Rectal smooth muscle tissue (tissue), 1 donor: ENCODE measurements around the gene NME5.
"Not testable (repeated sequence)": the region's sequence is repeated elsewhere in the genome, so short reads cannot be mapped to it uniquely, and the experiment has no call there.

Source experiments
- H3K27ac ChIP-seq: one replicate; pipeline ENCODE4 v1.7.0; 2013; ENCODE audit warnings: low read depth, low read length, inconsistent platforms
- H3K27me3 ChIP-seq: one replicate; pipeline ENCODE4 v1.7.0; 2013; ENCODE audit warnings: low read length; ENCODE audit not compliant: control insufficient read depth, insufficient read depth
- H3K36me3 ChIP-seq: one replicate; pipeline ENCODE4 v1.7.0; 2013; ENCODE audit warnings: low read length; ENCODE audit not compliant: control insufficient read depth, insufficient read depth
- H3K4me1 ChIP-seq: one replicate; pipeline ENCODE4 v1.7.0; 2013; ENCODE audit warnings: low read length; ENCODE audit not compliant: control insufficient read depth, insufficient read depth
- H3K4me3 ChIP-seq: one replicate; pipeline ENCODE4 v1.7.0; 2013; ENCODE audit warnings: low read length
- H3K9ac ChIP-seq: one replicate; pipeline ENCODE4 v1.7.0; 2013; ENCODE audit warnings: low read length

NME5 gene

DNA sequence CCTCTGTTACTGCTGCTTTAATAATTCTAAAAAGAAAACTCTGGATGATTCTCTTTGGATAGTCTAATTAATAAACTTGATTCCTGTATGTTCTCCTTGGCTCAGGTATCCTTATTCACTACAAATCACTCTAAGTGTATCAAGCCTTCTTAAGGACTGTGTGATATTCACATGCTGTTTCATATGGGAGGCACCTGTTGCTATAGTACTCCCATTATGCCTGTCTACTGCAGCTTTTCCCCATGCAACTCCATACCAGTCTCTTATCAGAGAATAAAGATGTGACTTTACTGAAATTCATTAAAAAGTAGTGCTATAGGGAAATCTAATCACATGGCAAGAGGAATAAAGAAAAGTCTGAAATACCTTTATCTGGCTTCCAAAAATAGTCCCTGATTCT, 24.5 kb upstream of the NME5 start:
- Histone ChIP-seq H3K9ac (no peak overlapping the region), H3K4me3 (no peak overlapping the region), H3K27ac (no peak overlapping the region), H3K27me3 (no peaks in the 10 kb centered on the region), H3K36me3 (peaks cover 68% of the 10 kb centered on the region), H3K4me1 (no peaks in the 10 kb centered on the region)

DNA sequence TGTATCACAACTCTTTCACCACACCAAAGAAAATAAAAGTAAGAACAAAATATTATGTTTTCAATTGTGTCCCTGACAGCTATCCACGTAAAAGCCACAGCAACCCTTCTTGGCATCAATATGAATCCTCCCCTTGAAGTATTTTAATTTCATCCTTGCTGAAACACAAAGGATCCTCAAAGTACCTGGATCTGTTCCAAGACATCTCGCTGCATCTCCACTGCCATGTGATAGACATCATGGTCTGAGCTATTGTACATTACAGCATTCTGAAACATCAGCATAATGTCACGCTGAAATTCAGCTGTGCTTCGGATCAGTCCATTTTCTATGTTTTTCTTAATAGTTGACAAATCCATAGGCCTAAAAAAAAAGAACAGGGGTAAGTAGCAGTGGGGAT, 21.5 kb upstream of the NME5 start:
- H3K36me3 ChIP-seq: peaks cover 66% of the 10 kb centered on the region
- H3K9ac ChIP-seq: no peak overlapping the region
- H3K4me3 ChIP-seq: no peak overlapping the region
- H3K27ac ChIP-seq: no peak overlapping the region
- H3K4me1 ChIP-seq: no peaks in the 10 kb centered on the region
- H3K27me3 ChIP-seq: no peaks in the 10 kb centered on the region

DNA sequence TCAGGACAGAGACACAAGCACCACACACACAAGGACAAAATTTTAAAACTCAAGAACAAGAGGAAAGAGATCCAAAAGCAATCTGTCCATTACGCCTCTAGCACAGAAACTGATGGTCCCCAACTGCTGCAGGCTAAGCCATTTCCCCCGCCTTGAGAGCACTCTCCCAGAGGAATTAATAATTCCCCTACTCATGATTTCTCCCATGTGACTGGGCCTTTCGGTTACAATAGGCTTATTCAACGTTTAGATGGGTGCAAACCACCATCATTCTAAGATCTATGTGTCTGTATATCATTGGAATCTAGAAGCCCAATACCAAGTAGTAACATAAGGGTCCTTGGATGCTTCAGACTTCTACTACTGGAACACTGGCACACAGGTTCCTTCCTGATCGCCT, 20.4 kb upstream of the NME5 start:
- Histone ChIP-seq H3K36me3 (peaks cover 56% of the 10 kb centered on the region), H3K27me3 (no peaks in the 10 kb centered on the region), H3K27ac (no peak overlapping the region), H3K9ac (no peak overlapping the region), H3K4me1 (no peaks in the 10 kb centered on the region), H3K4me3 (no peak overlapping the region)

DNA sequence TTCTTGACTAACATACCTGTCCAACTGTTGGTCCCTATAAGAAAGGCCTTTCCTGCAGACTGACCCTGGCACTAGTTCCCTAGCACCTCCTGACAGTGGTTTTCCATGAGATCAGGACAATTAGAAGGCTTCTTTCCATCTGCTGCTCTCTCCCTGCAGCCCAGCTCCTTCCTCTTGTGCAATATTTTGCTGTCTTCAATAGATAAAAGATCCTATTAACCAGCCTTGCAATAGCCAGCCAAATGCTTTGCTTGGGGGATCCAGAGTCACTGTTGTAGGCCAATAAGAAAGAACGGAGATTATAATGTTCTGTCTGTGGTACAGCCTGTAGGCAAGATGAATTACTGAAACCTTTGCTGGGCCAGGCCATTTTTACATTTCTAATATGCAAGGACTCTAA, 18.4 kb upstream of the NME5 start:
- Histone ChIP-seq H3K4me1 (no peaks in the 10 kb centered on the region), H3K9ac (no peak overlapping the region), H3K36me3 (peaks cover 39% of the 10 kb centered on the region), H3K27ac (no peak overlapping the region), H3K27me3 (no peaks in the 10 kb centered on the region), H3K4me3 (no peak overlapping the region)

DNA sequence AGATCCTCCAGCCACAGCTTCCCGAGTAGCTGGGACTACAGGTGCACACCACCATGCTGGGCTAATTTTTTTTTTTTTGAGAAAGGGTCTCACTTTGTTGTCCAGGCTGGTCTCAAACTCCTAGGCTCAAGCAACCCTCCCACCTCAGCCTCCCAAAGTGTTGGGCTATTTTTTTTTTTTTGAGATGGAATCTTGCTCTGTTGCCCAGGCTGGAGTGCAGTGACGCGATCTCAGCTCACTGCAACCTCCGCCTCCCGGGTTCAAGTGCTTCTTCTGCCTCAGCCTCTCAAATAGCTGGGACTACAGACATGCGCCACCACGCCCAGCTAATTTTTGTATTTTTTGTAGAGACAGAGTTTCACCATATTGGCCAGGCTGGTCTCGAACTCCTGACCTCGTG, 16.7 kb upstream of the NME5 start:
- H3K27me3 ChIP-seq, H3K27ac ChIP-seq, H3K4me3 ChIP-seq, H3K4me1 ChIP-seq, H3K9ac ChIP-seq: not testable (repeated sequence)
- peaks cover 30% of the 10 kb centered on the region for H3K36me3 ChIP-seq

DNA sequence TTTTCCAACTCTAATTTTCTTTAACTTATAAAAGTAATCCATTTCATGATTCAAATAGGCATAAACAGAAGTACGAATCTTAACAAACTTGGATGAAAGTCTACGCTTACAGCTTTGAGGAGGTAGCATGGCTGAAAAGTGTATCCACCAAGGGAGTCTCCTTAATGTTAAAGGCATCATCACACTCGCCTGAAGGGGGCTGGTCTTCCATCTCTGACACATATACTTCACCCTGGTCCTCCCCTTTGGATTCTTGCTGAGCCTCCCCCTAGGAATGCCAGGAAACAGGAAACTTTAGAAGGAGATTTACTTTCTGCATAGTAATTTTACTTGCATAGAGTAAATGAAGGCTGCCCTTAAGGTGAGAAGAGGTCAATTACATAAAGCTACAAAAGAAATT, 10.3 kb upstream of the NME5 start:
- no peak overlapping the region for H3K4me3 ChIP-seq
- H3K9ac ChIP-seq: no peak overlapping the region
- H3K4me1 ChIP-seq: no peaks in the 10 kb centered on the region
- H3K36me3 ChIP-seq: no peaks in the 10 kb centered on the region
- no peak overlapping the region for H3K27ac ChIP-seq
- no peaks in the 10 kb centered on the region for H3K27me3 ChIP-seq

DNA sequence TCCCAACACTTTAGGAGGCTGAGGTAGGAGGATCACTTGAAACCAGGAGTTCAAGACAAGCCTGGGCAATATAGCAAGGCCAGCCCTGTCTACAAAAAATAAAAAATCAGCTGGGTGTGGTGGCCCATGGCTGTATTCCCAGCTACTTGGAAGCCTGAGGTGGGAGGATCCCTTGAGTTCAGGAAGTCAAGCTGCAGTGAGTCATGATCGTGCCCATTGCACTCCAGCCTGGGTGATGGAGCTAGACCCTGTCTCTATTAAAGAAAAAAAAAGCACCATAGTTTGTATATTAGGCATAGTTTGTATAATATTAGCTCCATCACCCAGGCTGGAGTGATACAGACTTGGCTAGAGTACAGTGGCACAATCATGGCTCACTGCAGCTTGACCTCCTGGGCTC, 9.6 kb upstream of the NME5 start:
- no peaks in the 10 kb centered on the region for H3K4me1 ChIP-seq
- no peak overlapping the region for H3K9ac ChIP-seq
- no peaks in the 10 kb centered on the region for H3K36me3 ChIP-seq
- no peak overlapping the region for H3K4me3 ChIP-seq
- no peaks in the 10 kb centered on the region for H3K27me3 ChIP-seq
- no peak overlapping the region for H3K27ac ChIP-seq

DNA sequence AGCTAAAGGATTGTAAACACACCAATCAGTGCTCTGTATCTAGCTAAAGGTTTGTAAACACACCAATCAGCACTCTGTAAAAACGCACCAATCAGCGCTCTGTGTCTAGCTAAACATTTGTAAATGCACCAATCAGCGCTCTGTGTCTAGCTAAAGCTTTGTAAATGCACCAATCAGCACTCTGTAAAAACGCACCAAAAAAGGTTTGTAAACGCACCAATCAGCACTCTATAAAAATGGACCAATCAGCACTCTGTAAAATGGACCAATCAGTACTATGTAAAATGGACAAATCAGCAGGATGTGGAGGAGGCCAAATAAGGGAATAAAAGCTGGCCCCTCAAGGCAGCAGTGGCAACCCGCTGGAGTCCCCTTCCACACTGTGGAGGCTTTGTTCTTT, 4.3 kb upstream of the NME5 start:
- H3K27me3 ChIP-seq, H3K4me3 ChIP-seq, H3K36me3 ChIP-seq, H3K27ac ChIP-seq, H3K4me1 ChIP-seq, H3K9ac ChIP-seq: not testable (repeated sequence)

DNA sequence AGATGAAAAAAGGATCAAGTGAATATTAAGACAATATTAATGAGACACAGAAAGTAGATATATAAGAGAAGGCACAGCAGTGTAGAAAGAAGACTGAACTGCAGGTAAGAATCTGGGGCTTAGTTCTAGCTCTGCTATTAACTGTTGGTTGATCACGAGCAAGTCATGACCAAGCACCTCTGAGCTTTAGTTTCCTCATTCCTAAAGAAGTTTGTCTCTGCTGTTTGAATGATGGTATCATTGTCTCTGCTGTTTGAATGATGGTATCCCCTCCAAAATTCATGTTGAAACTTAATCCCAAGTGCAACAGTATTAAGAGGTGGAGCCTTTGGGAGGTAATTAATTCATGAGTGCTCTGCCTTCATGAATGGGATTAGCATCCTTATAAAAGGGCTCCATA, 2.5 kb upstream of the NME5 start:
- Histone ChIP-seq H3K4me1 (no peaks in the 10 kb centered on the region), H3K4me3 (no peak overlapping the region), H3K9ac (no peak overlapping the region), H3K27me3 (no peaks in the 10 kb centered on the region), H3K36me3 (no peaks in the 10 kb centered on the region), H3K27ac (no peak overlapping the region)

DNA sequence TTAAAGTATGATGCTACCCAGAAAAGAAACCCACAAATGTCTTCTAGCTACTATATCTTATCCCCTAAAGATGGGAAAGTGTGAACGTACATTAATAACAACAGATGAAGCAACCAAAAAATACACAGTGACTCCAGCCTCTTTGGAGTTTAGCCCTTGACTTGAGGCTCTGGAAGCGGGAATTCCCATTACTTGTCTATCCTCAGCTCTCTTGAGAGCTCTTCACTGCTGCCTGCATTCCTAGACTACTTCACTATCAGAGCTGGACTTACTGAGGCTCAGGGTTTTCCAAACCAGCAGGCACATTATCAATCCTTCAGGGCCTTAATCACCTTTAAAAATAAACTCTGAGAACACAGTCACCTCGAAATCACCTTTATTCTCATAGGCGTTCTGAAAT, 1.0 kb upstream of the NME5 start:
- H3K4me1 ChIP-seq: no peaks in the 10 kb centered on the region
- H3K4me3 ChIP-seq: no peak overlapping the region
- no peaks in the 10 kb centered on the region for H3K36me3 ChIP-seq
- H3K9ac ChIP-seq: no peak overlapping the region
- no peaks in the 10 kb centered on the region for H3K27me3 ChIP-seq
- no peak overlapping the region for H3K27ac ChIP-seq

DNA sequence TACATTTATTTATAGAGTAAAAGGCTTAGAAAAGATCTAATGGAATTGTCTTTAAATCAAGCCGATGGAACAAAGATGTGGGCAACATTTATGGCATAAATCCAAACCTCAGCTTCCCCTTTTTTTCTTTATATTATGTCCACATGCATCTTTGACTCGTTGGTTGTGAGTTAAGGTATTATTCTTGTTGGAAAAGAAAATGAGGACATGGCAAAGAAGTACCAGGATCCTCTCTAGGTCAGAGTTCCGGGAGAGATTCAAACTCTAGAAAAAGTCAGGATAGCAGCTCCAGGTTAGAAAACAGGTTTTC, 508 bp upstream of the NME5 start:
- no peak overlapping the region for H3K9ac ChIP-seq
- no peak overlapping the region for H3K4me3 ChIP-seq
- H3K27ac ChIP-seq: no peak overlapping the region
- no peaks in the 10 kb centered on the region for H3K4me1 ChIP-seq
- no peaks in the 10 kb centered on the region for H3K36me3 ChIP-seq
- no peaks in the 10 kb centered on the region for H3K27me3 ChIP-seq

DNA sequence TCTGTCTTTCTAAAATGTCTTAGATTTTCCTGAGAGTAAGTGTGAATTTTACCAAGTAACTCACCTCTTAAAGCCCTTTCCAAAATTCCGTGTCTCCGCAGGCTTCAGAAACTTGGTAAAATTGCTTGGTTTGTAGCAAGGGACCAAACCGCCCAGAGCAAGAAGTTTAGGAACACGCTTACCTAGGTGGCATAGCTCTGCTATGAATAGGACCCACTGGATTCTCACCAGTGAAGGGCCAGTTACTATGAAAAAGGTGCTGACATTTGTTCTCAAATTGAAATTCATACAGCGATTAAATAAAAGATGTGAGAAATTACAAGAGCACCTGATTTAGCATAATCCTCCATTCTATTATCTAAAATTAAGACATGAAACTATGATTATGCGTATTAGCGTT, 6.7 kb downstream of the NME5 start:
- H3K27ac ChIP-seq: no peak overlapping the region
- no peak overlapping the region for H3K4me3 ChIP-seq
- H3K4me1 ChIP-seq: no peaks in the 10 kb centered on the region
- no peaks in the 10 kb centered on the region for H3K27me3 ChIP-seq
- H3K36me3 ChIP-seq: no peaks in the 10 kb centered on the region
- H3K9ac ChIP-seq: no peak overlapping the region

DNA sequence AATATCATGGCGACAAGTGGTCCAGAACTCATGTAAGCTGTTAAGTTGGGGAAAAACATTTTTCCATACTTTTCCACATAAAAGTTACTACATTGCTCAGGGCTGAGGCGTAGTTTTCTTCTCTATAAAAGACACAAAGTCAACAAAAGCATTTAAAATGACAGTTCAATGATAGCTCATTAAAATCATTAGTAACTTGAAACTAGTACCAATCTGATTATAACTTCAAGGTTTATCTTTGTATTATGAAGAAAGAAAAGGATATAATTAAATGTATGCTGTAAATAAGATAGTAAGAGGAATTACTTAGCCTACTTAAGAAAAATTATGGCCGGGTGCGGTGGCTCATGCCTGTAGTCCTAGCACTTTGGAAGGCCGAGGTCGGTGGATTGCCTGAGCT, 9.9 kb downstream of the NME5 start:
- no peaks in the 10 kb centered on the region for H3K4me1 ChIP-seq
- H3K9ac ChIP-seq: no peak overlapping the region
- H3K36me3 ChIP-seq: no peaks in the 10 kb centered on the region
- no peak overlapping the region for H3K4me3 ChIP-seq
- no peak overlapping the region for H3K27ac ChIP-seq
- no peaks in the 10 kb centered on the region for H3K27me3 ChIP-seq

DNA sequence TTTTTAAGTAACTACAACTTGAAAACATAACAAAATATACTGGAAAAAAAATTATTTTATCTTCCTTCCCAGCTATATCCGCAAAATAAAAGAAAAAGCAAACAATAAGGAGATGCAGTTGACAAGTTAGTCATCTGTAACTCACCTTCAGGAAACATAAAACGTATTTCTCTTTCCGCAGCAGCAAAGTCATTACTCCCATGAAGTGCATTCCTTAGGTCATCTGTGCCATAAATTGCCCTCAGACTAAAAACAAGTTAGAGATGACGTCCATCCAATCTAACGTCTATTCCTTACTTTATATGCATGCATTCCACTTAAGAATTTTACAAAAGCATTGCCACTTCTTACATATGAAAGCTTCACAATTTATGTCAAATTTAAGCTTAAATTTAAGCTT, 10.9 kb downstream of the NME5 start:
- no peaks in the 10 kb centered on the region for H3K27me3 ChIP-seq
- no peaks in the 10 kb centered on the region for H3K36me3 ChIP-seq
- H3K27ac ChIP-seq: no peak overlapping the region
- H3K9ac ChIP-seq: no peak overlapping the region
- H3K4me1 ChIP-seq: no peaks in the 10 kb centered on the region
- H3K4me3 ChIP-seq: no peak overlapping the region
